Raji (cell line): ENCODE measurements around the gene ADAMTS6.

Source experiments
- POLR2A ChIP-seq: IDR thresholded peaks from 2 replicates; pipeline ENCODE4 v1.6.1; 2011; ENCODE audit warnings: low read depth, low read length, control low read depth; ENCODE audit not compliant: insufficient read depth

Gene ADAMTS6

GRCh38 chr5:65209341-65209740 is 272.4 kb downstream of the ADAMTS6 start:
- TF ChIP-seq POLR2A, result no peak

GRCh38 chr5:65204966-65205365 is 276.8 kb downstream of the ADAMTS6 start:
- no peak for TF ChIP-seq POLR2A

- no peak for TF ChIP-seq POLR2A
Measured at GRCh38 chr5:65203746-65204145, 278.0 kb downstream of the ADAMTS6 start.

DNA sequence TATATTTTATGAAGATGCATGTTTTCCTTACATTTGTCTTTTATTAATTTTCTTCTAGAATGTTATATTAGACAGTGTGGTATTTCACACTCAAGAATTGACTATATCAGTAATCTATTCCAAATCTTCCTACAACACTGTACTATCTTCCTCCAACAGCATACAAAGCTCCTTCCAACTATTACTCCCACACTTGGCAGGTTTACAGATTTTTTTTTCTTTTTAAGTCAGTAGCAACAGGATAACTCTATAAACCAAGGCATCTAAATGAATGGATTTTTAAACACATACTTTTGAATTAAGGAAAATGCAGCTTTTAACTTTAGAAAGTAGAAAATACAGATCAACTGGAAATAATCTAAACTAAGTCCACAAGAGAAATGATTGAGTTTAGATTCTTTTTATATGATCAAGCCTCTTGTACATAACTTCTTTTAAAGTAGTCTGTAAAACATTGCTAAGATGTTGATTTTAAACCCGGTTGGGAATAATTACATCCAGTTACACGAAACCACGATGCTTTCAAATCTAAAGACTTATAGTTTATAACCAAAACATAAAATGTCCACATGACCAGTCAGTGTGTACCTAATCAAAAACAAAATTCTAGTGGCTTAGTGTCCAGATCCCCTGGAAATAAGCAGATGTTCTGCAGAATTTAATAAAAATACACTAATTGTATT is 281.6 kb downstream of the ADAMTS6 start:
- no peak for TF ChIP-seq POLR2A

DNA sequence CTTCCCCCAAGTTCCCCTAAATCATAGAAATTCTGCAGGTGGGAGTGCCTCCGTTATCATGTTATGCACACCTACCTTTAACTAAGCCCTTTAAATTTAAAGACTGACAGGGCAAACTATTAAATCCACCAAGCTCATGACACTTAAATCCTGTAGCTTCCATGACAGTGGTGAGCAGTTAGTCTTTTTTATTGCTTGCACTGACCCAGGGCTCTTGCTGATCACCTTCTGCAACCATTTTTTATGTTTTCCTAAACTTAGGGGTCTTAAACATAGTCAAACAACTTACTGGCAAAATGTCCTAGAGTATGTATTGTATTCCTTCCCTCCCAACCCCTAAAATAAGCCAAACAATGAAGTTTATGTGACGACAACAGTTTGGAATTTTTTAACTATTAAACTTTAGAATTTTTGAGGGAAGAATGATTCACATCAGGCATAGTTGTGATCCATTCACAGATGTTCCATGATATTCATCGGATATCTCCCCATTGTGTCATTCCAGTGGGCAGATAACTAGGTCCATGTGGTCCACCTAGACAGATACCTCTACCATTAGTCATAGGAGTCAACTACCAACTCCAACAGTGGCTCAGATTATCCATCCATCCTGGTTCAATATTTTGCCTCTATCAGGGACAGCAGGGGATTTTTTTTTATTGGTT is 283.1 kb downstream of the ADAMTS6 start:
- no peak for TF ChIP-seq POLR2A

GRCh38 chr5:65197531-65198455 is 283.9 kb downstream of the ADAMTS6 start:
- TF ChIP-seq POLR2A, result no peak

GRCh38 chr5:65194871-65195270 is 286.8 kb downstream of the ADAMTS6 start:
- no peak for TF ChIP-seq POLR2A

- TF ChIP-seq POLR2A, result no peak
Measured at GRCh38 chr5:65192331-65192730, 289.4 kb downstream of the ADAMTS6 start.

- no peak for TF ChIP-seq POLR2A
Measured at GRCh38 chr5:65191554-65192135, 290.1 kb downstream of the ADAMTS6 start.

DNA sequence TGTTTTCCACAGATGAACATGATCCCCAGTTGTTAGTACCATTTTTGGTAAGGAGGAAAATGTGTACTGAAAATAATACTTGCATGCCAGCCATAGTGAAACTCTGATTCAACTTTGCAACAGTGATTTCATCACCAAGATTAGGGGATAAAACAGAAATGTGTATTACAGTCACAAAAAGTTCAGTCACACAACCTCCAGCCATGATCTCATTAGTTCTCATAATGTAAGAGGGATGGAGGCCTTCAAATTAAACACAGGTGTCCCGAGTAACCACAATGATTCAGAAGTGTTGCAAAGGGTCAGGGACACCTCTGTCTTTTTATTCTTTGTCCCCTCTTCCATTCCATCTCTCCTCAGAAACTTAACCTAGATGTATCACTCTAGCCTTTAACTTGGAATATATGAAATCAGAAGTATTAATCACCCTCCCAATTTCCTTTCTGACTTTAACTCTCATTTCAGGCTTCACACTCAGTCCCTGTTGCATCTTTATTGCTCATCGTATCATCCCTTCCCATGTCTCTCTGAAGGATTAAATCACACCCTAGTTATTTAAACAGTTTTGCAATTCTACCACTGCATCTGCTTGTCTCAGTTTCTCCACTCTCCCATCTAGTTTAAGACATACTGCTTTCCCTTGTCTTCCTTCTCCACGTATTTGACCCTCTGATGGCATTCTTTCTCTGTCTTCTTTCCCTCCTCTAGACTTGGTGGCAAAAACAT is 291.2 kb downstream of the ADAMTS6 start:
- no peak for TF ChIP-seq POLR2A

GRCh38 chr5:65186646-65187227 is 295.0 kb downstream of the ADAMTS6 start:
- TF ChIP-seq POLR2A, result no peak

DNA sequence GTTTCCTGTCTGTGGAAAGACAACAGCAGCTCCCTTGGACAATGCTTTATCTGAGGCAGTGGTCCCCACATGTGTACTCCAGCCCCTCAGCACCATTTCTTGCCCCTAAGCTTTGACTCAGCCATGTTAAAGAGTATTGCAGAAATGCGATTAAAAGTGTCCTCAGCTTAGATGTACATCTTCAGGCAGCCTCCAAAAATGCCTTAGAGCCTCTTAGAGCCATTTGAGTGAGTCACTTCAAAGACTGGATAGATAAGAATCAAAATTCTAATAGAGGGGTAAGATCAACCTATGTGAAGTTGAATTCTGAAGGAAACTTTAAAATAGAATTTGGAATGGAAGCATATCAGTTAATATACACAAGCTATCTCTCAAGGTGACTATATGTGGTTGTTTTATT is 296.3 kb downstream of the ADAMTS6 start:
- TF ChIP-seq POLR2A, result no peak

GRCh38 chr5:65184780-65185179 is 296.9 kb downstream of the ADAMTS6 start:
- no peak for TF ChIP-seq POLR2A

DNA sequence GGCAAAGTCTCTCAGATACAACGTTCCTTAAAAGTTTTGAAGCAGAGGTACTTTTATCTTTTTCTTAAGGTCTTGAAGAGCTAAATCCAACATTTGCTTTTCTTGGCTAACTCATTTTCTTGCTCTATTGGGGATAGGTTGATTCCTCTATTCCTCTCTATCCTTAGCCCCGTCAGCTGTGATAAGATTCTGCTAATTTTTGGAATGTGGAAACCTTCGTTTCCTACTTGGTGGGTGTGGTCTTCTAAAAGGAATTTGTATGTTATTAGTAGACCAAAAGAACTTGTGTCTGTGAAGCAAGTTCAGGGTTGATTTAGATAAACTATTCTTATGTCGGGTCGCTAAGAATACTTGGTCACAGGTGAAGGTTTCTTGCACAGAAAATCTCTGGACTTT is 308.6 kb downstream of the ADAMTS6 start:
- TF ChIP-seq POLR2A, result no peak

DNA sequence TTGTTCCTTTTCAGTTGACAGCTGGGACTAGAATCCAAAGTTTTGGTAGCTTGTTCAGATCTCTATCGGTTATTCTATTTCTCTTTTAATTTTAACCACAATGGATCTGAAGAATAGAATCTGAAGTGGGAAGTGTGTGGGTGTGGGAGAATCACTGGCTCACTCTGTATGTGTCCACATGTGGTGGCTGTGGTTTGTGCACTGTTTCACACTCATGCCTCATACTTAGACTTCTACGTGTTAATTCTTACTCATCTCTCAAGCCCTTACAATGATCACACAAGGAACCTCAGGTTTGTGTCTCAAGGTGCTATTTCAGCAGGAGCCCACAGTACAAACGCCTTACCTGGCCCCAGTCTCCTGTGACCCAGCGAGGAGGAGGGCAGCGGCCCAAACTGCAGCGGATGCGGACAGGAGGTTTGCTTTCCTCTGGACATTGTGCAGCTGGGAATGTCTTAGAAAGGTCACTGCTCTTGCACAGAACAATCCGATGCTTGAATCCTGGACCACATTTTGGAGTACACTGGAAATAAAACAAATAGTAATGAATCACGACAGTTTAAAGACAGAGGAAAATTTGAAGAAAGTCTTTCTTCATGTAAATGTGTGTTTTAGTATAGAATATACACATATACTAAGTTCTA is 309.1 kb downstream of the ADAMTS6 start:
- no peak for TF ChIP-seq POLR2A
